ENCODE measurements around the gene USP54.

GRCh38 chr10:73577788-73578187 is 13.4 kb downstream of the USP54 start:
- no peak for TF ChIP-seq CTCF (IDR thresholded peaks at IDR 0.05)
- TF ChIP-seq POLR2A (IDR thresholded peaks at IDR 0.05) = no peak

All from tibial nerve (tissue), 3 donors.